RWPE1 (cell line): ENCODE measurements around the gene CASZ1.
A peak's percentile ranks its signal among the peaks of the same experiment; 100 is the strongest.

ENCODE experiments used
- CTCF ChIA-PET: fragments of 350-600 bp; sonication (Branson Sonifier 250); formaldehyde crosslinking; extraction: SDS; loops from one replicate; lab custom pipeline; 2021; lab: Yijun Ruan, JAX
- POLR2A ChIA-PET: fragments of 400-600 bp; formaldehyde crosslinking; extraction: SDS; loops from one replicate; lab custom pipeline; 2020; ENCODE audit warnings: antibody characterized with exemption; ENCODE audit not compliant: low non-redundant PET; lab: Yijun Ruan, JAX
- DNase-seq: peaks from one replicate; pipeline ENCODE4 v3.0.0; 2012; ENCODE audit warnings: low spot score
- H3K27ac ChIP-seq: fragments of 450-650 bp; 2 replicates; pipeline ENCODE4 v1.5.1; 2017
- CTCF ChIP-seq: fragments of 450-650 bp; conservative IDR thresholded peaks from 2 replicates; pipeline ENCODE4 v1.5.1; 2017; ENCODE audit warnings: low read depth, mild to moderate bottlenecking

Gene CASZ1

GRCh38 chr1:10787286-10787685 lies 9.2 kb downstream of the CASZ1 start:
- CTCF ChIA-PET = no interaction called here

GRCh38 chr1:10785728-10786638 lies 10.5 kb downstream of the CASZ1 start:
- ChIA-PET POLR2A (no interaction called here), CTCF (no interaction called here)
- DNase-seq = no peak
- no peak overlapping the region for H3K27ac ChIP-seq
- TF ChIP-seq CTCF = no peak

More at GRCh38 chr1:10787286-10787685, 9.2 kb downstream of the CASZ1 start:
- no peak for DNase-seq
- no peak overlapping the region for H3K27ac ChIP-seq
- TF ChIP-seq CTCF = no peak
- POLR2A ChIA-PET = interaction anchor here (0.6 kb wide), 1 partner anchor 14 kb away, joined by 4 read pairs; no protein-coding TSS in a partner anchor

- DNase-seq = no peak
- no peak overlapping the region for H3K27ac ChIP-seq
- TF ChIP-seq CTCF = no peak
- ChIA-PET POLR2A (no interaction called here), CTCF (no interaction called here)
These were observed 11.3 kb downstream of the CASZ1 start for GRCh38 chr1:10784998-10785727.

- no peak overlapping the region for H3K27ac ChIP-seq
- ChIA-PET POLR2A (no interaction called here), CTCF (no interaction called here)
- DNase-seq = no peak
- TF ChIP-seq CTCF = no peak
These were observed 13.8 kb downstream of the CASZ1 start for GRCh38 chr1:10782491-10783244.

- TF ChIP-seq CTCF = no peak
- CTCF ChIA-PET = no interaction called here
- no peak for DNase-seq
- POLR2A ChIA-PET = no interaction called here
- no peak overlapping the region for H3K27ac ChIP-seq
These were observed 15.3 kb downstream of the CASZ1 start for GRCh38 chr1:10781137-10781536.

GRCh38 chr1:10779841-10780240 lies 16.6 kb downstream of the CASZ1 start:
- POLR2A ChIA-PET = no interaction called here

More at GRCh38 chr1:10779841-10780240, 16.6 kb downstream of the CASZ1 start:
- H3K27ac ChIP-seq = peak overlapping the region; percentile 73
- TF ChIP-seq CTCF = no peak
- DNase-seq = no peak
- CTCF ChIA-PET = interaction anchor here (0.5 kb wide), 1 partner anchor 256 kb away, joined by 5 read pairs; no protein-coding TSS in a partner anchor
